K562 (cell line): Measurements from ENCODE around the gene ZNF775. TPM values are rescaled to one million over a fixed set of nuclear protein-coding genes. Genes with fewer than 3 reads are reported as not detected.
A peak's percentile ranks its signal among the peaks of the same experiment; 100 is the strongest.

Experiments used
- AFF1 ChIP-seq, 2 experiments: fragments of 450-650 bp; IDR thresholded peaks; 2 replicates each; pipeline ENCODE4 v1.6.1; 2018; ENCODE audit warnings: mild to moderate bottlenecking in 2 of 2, low read depth in 1 of 2; ENCODE audit not compliant: partially characterized antibody in 2 of 2
- ASH1L ChIP-seq: fragments of 450-650 bp; IDR thresholded peaks from 2 replicates; pipeline ENCODE4 v1.6.1; 2018; ENCODE audit warnings: borderline replicate concordance, mild to moderate bottlenecking, low read depth; ENCODE audit not compliant: partially characterized antibody
- CREM ChIP-seq: IDR thresholded peaks from 2 replicates; pipeline ENCODE4 v1.6.1; 2014; ENCODE audit warnings: antibody characterized with exemption, low read depth
- DEAF1 ChIP-seq: fragments of 450-650 bp; formaldehyde crosslinking; IDR thresholded peaks from 2 replicates; pipeline ENCODE4 v1.4.0; 2020; ENCODE audit warnings: mild to moderate bottlenecking, moderate library complexity
- E2F8 ChIP-seq: fragments of 450-650 bp; IDR thresholded peaks from 2 replicates; pipeline ENCODE4 v1.7.1; 2018; ENCODE audit warnings: mild to moderate bottlenecking, low read depth; ENCODE audit not compliant: partially characterized antibody
- FOXO4 ChIP-seq: fragments of 450-650 bp; formaldehyde crosslinking; IDR thresholded peaks from 2 replicates; pipeline ENCODE4 v1.4.0; 2020; ENCODE audit warnings: mild to moderate bottlenecking, moderate library complexity
- GATAD2B ChIP-seq: fragments of 450-650 bp; IDR thresholded peaks from 2 replicates; pipeline ENCODE4 v1.6.1; 2017; ENCODE audit warnings: mild to moderate bottlenecking, borderline replicate concordance
- KLF1 ChIP-seq: fragments of 450-650 bp; IDR thresholded peaks from 2 replicates; pipeline ENCODE4 v1.6.1; 2016; ENCODE audit warnings: missing genetic modification characterization, missing compliant biosample characterization
- MEF2D ChIP-seq: conservative IDR thresholded peaks from 2 replicates; pipeline ENCODE4 v1.6.1; 2016; ENCODE audit warnings: low read depth, missing genetic modification characterization, missing compliant biosample characterization
- NR2C1 ChIP-seq, 2 experiments: fragments of 450-650 bp; IDR thresholded peaks; 2 replicates each; pipeline ENCODE4 v1.6.1; 2017; ENCODE audit warnings: mild to moderate bottlenecking in 2 of 2, antibody characterized with exemption in 1 of 2, inconsistent platforms in 1 of 2, missing compliant biosample characterization in 1 of 2, missing genetic modification characterization in 1 of 2
- POLR3A ChIP-seq: IDR thresholded peaks from 2 replicates; pipeline ENCODE4 v1.6.1; 2011; ENCODE audit warnings: borderline replicate concordance, mild to moderate bottlenecking, moderate library complexity; ENCODE audit not compliant: insufficient read length, insufficient read depth; ENCODE audit errors: extremely low read depth
- ZNF121 ChIP-seq: sonication (generic); formaldehyde crosslinking; conservative IDR thresholded peaks from 2 replicates; pipeline ENCODE4 v1.8.0; 2022; ENCODE audit warnings: missing genetic modification reagents
- ZNF668 ChIP-seq: fragments of 250-450 bp; sonication (Bioruptor Pico); IDR thresholded peaks from 2 replicates; pipeline ENCODE4 v1.8.0; 2022; ENCODE audit warnings: mild to moderate bottlenecking, inconsistent platforms
- polyA plus RNA-seq, 8 experiments: library from polyadenylated mRNA; depleted of rRNA in 4 of 8; stranded (reverse) in 5 of 8; unstranded in 3 of 8; fragments of >200 nt; fragmentation: Nextera tagmentation in 2 of 8; fragmentation: Illumina TruSeq in 1 of 8; extraction: Ambion mirVana in 2 of 8; extraction: Trizol in 1 of 8; gene quantifications; 2 replicates each; pipeline versions ENCODE4 v1.2.1 to v1.2.3, GENCODE V29; 2011 to 2014; ENCODE audit warnings: inconsistent platforms in 1 of 8, missing spikeins in 1 of 8
- total RNA-seq, 7 experiments: library from RNA; depleted of rRNA in 6 of 7; stranded (reverse); fragments of >200 nt in 6 of 7; fragmentation: Illumina TruSeq in 2 of 7; extraction: Trizol in 2 of 7; gene quantifications; 2 replicates each; pipeline versions ENCODE4 v1.2.1 to v1.2.3, GENCODE V29; 2011 to 2021; ENCODE audit warnings: low replicate concordance in 1 of 7

The ZNF775 gene
- total and polyA plus RNA-seq, 9 of the 15 experiments (the other 6 are each of a cell fraction or from before 2014, with no cell fraction given): 0.04 to 18.7 (median 4.9) TPM

- TF ChIP-seq DEAF1 (CRISPR knock-in tag): 0 out of 2 replicates have a peak, but pooled peaks have one; percentile 12
- TF ChIP-seq ZNF668 (CRISPR knock-in tag): 0 out of 2 replicates have a peak, but pooled peaks have one; percentile 25
- no peak for TF ChIP-seq KLF1 (tag)
- no peak for TF ChIP-seq NR2C1 (IDR thresholded peaks at IDR 0.05)
- no peak for TF ChIP-seq NR2C1 (tag; IDR thresholded peaks at IDR 0.05)
- TF ChIP-seq MEF2D (tag): no peak
- TF ChIP-seq POLR3A: no peak
- TF ChIP-seq FOXO4: no peak
- no peak for TF ChIP-seq ASH1L
- no peak for TF ChIP-seq E2F8
- TF ChIP-seq AFF1 (IDR thresholded peaks at IDR 0.05; ENCODE audit: low read depth in 1 of 2, partially characterized antibody in 2 of 2): no peak
- no peak for TF ChIP-seq ZNF121
- peak; percentile 7; the same call in 1 of the 2 replicates for TF ChIP-seq GATAD2B
- no peak; the same call in 1 of the 2 replicates for TF ChIP-seq CREM
Observed at GRCh38 chr7:150367677-150368095, 11.4 kb upstream of the ZNF775 start (continued).
